Stimulated activated CD4-positive, alpha-beta T cell treated with anti-CD3 and anti-CD28 coated beads, Interleukin-1b, Interleukin-23, amount 100 ng/mL, for 1 hour (primary cell): Measurements from ENCODE around the gene SMIM21.

Experiments
- DNase-seq, 2 donors: peaks; one replicate each; pipeline ENCODE4 v3.0.0-alpha.2; 2020; ENCODE audit warnings: low read depth in 2 of 2

The SMIM21 gene

DNA sequence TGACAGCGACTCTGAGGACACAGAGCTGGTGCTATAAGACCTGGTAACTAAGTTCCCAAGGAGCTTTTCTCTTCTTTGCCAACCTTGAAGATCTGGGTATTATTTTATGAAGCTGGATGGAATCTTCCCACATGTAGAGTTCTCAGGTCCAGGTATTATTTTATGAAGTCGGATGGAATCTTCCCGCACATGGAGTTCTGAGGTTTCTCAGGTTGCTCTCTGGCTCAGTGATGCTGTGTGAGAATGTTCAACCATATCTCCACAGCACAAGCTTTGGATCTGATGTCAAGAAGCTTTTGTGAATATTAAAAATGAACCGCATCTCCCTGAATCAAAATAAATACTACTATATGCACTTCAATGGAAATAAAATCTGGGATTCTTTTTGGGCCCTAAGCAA lies at the start of gene SMIM21:
Gene SMIM21, minus strand, starts transcription at position 101 of the 400 bp plus-strand sequence. CDS start 140 bp downstream, outside the sequence.
- no peak for DNase-seq

DNA sequence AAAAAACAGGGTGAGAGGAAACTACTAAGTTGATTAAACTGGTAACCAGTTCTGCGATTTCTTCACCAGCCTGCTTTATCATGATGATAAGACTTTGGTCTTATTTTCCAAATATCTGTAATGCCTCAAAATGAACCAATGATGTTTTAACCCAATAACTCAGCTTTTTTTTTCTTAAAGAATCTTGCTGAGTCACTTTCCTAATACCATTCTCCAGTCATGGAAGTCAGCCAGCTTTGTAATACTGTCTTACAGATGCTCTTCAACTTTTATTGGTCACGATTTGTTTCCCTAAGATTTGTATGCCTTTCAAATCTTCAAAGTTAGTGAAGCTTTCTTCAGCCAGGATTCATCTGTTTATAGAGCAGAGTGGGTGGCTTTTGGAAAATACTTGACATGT lies 47.7 kb upstream of the SMIM21 start:
- DNase-seq = no peak

- DNase-seq = no peak
These were observed 46.8 kb upstream of the SMIM21 start for GRCh38 chr18:75474332-75474731.

GRCh38 chr18:75473316-75473715 lies 45.8 kb upstream of the SMIM21 start:
- no peak for DNase-seq

DNA sequence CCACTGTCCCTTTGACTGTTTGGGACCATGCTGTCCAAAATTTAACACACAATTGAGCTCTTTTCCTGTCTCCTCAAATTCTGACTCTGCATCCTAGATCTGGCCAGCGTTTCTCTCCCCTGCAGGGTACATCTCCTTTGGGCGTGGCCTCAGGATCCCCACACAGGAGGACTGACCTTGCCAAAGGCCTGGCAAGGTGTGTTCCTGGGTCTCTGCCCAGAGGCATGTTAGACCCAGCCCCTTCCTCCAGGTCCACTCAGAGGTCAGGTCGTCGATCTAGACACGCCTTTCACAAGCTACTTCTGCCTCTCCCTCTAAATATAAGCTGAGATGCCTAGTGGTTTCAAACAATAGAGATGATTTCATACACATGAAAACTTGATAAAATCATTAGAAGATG lies 45.4 kb upstream of the SMIM21 start:
- DNase-seq = no peak

GRCh38 chr18:75472396-75472795 lies 44.9 kb upstream of the SMIM21 start:
- DNase-seq = no peak

DNA sequence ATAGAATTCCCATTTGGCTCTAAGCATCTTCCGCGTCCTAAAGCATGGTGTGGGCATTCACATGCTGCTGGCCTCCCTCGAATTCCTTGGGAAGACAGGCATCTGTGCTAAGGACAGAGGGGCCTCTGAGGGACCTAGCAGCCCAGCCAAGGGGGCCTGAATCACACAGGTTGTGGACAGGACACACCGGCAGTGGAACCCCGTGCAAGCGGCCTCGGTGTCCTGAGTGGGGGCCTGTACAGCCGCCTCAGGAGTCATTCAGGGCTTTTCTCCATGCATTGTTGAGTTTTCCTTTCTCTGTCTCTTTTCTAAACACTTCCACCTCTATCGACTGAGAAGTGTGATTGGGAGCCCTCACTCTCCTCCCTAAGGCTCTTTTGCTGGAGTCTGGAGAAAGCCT lies 44.3 kb upstream of the SMIM21 start:
- DNase-seq = no peak

DNA sequence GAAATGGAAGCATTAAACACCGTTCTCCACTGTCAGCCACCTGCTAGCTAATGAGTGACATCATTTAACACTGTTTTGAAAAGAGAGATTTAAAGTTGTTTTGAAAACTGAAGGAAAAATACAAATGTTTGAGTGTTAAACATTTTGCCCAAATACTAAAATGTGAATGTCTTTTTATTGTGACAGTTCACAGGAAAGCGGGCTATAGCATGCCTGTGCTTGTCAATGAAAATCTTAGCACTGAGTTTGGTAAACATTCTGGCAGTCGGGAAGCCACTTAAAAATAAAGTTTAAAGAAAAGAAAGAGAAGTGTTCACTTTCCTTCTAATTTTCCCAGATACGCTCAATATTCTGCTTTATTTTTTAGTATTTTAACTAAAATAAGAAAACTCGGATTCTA lies 40.3 kb upstream of the SMIM21 start:
- DNase-seq = no peak

DNA sequence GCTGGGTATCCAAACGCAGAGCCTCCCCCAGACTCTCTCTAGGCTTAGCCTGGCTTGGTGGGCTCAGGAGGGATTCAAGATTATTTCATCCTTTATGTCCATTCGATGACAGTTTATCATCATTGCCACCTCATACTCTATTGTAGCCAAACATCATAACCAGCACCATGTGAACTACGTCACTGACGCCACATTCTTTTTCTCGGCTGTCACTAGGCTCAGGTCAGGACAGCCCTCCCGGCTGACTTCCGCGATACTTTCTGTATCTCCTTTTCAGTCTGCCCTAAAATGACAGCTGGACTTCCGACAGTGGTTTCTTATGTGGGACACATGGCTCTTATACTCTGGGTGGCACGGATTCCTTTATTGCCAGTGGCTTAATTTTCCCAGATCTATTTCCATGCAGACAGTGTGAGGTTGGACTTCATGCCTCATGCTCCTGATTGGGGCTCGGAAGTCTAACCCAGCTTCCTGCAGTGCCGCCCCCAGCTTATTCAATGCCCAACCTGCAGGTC lies 39.8 kb upstream of the SMIM21 start:
- no peak for DNase-seq

GRCh38 chr18:75464356-75464755 lies 36.9 kb upstream of the SMIM21 start:
- no peak for DNase-seq

DNA sequence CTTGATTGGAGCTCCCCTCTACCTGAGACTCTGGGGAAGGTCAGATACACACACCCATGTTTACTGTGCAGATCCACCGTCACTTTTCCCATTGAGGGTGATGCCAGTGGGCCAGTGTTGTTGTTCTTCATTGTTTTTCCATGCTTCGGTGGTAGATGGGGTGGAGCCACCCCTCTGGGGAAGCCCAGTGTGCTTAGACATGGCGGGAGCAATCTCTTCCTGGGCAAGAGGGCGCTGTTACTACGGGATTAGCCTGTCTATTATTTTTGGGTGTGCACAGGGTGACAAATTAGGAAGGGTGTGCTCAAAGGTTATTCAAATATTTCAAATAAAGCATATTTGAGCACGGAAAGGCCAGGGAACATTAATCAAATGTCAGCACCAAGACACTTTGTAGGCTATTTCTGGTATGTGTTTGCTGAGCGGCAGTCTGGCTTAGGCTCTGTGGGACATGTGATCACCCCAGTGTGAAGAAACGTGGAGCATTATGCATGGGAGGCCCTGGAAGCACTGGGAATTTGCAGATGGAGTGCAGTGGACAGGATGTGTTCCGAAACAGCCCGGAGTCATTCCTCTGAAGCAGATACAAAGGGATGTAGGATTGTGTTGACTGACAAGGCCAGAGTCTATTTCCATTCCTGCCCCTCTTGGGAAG lies 34.8 kb upstream of the SMIM21 start:
- no peak for DNase-seq

- peak in 1 of 2 donors; percentile 23 for DNase-seq
These were observed 28.7 kb upstream of the SMIM21 start for GRCh38 chr18:75456199-75456631.

DNA sequence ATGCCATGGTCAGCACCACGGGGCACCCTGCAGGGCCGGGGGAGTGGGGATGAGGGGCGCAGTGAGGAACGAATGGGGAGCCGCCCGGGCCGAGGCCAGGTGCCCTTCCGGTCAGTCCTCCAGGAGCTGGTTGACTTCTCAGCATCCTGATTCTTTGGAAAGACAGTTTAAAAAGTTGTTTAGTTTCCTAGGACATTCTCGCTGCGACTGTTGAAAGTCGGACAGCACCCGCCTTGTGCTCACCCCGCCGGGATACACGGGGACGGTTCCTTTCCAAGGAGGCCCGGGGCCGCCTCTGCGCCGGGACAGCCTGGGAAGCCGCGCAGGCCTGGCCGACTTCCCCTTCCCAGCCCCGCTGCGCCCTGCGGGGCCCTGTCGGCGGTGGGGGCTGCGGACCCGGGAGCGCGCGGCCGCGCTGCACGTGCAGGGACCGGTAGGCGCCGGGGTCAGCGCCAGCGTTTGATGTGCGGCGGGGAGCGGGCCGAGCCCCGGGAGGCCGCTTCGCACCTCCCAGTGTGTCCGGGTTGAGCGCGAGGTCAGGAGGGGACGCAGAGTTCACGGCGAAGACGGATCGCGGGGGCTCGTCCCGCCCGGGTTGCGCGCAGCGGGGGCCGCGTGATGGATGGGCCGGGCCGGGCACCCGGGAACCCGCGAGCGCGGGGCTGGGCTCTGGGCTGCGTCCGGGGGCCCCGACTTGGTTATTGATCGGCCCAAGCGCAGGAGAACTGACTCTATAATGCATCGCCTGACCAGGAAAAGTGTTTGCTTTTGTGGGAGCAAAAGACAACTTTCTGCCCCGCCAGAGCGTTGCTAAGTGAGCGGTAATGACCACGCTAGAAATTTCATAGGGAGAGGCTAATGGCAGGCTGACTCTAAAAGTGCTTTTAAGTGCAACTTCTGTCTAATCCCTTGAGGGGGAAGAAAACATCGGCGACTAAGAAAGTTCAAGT lies 28.0 kb upstream of the SMIM21 start:
- DNase-seq = no peak

- no peak for DNase-seq
These were observed 26.7 kb upstream of the SMIM21 start for GRCh38 chr18:75454022-75454795.

DNA sequence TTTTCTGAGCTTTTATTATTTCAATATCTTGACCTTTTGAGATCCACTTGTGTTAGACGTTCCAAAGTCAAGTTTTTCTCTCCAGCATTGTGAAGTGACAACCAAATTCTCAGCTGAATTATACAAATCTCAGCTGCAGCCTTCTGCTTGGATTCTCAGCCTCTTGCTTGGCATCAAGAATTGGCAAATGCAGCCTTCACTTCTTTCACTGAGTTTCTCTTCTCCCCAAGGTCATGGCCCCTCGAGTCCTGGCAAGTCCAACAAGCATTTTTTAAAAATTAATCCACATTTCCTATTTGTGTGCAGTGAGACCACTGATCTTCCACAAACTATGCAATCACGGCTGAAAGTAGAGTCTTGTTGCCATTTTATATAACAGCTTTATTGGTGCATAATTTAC lies 23.4 kb upstream of the SMIM21 start:
- no peak for DNase-seq

DNA sequence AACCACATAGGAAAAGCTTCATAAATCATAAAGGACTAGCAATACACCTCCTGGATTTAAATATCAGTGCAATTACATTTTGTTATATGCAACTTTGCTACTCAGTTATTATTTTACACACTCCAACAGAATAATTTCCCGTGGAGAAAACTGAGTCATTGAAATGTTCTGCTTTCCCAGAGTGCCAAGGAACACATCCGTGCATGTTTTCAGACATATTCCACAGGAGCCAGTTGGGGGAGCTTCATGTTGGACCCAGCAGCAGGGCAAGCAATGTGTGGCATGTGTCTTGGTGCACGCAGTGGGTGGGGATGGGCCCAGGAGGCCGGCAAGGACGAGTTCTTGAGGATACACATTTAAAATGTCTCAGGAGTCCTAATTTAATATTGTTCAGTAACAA lies 14.4 kb upstream of the SMIM21 start:
- DNase-seq = no peak

- no peak for DNase-seq
These were observed 11.8 kb upstream of the SMIM21 start for GRCh38 chr18:75439348-75439747.

DNA sequence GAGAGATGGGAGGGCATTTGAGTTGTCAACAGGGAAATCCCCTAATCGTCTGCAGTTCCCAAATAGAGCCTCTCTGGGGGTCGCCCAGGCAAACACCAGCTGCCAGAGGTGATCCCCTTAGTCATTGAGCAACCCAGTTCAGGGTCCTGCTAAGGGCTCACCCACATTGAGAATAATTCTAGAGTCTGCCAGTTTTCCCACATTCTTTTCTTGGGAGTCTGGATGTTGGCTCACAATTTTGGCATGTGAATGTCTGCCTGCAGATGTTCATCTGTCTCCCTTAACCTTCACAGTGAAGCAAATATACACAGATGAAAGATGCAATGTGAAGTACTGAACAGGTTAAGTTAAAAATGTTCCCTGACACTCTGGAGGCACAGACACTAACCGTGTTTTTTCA lies 11.4 kb upstream of the SMIM21 start:
- DNase-seq = no peak

DNA sequence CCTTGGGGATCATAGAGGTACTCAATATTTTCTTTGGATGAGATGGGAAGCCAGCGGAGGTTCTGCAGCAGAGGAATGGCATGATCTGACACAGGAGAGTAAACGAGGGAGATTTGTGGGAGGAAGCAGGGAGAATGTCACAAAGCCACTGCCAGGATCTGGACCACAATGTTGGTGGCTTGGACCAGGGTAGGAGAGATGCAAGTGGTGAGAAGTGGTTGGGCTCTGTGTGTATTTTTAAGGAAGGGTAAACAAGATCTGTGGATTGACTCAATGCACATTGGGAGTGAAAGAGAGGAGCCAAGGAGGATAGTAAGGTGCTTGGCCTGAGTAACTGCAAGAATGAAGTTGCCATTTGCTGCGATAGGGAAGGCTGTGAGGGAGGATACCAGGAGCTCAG lies 10.5 kb upstream of the SMIM21 start:
- DNase-seq = no peak

DNA sequence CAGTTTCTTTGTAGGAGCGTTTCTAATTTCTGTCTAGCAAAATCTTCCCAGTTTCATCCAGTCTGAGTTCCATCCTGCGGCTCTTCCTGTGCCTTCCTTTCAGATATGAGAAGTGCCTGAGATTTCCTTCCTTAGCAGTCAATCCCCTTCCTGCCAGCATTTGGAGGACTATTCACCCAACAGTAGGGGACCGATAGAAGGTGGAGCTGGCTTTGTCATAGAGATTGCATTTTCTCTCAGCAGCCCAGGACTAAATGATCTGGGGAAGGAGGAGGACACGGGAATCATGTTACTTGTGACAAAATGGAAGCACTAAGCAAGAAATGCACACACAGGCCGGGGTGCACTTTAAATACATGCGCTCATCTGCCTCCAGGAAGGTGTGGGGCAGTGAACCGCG lies 5.6 kb upstream of the SMIM21 start:
- DNase-seq = no peak

- DNase-seq = no peak
These were observed 2.5 kb upstream of the SMIM21 start for GRCh38 chr18:75429975-75430374.

GRCh38 chr18:75428490-75428889 lies 987 bp upstream of the SMIM21 start:
- no peak for DNase-seq
